Astrocyte (in vitro differentiated cells and primary cell): Measurements from ENCODE around the gene FBXO10.

Experiments
- CTCF ChIP-seq: IDR thresholded peaks from 2 replicates; pipeline ENCODE4 v1.5.1; 2011; ENCODE audit warnings: low read depth, mild to moderate bottlenecking, inconsistent platforms, low read length, moderate library complexity; ENCODE audit not compliant: insufficient read depth
- EZH2 ChIP-seq: IDR thresholded peaks from 2 replicates; pipeline ENCODE4 v1.6.1; 2012; ENCODE audit warnings: mild to moderate bottlenecking, low read length, inconsistent platforms; ENCODE audit not compliant: insufficient read depth

GRCh38 chr9:37464426-37465248 is 111.5 kb downstream of the FBXO10 start:
- no peak for TF ChIP-seq CTCF
- no peak for TF ChIP-seq EZH2
